ENCODE data around the gene TLR4. TPM values are rescaled to one million over a fixed set of nuclear protein-coding genes. Genes with fewer than 3 reads are reported as not detected.

The TLR4 gene
- total and polyA plus RNA-seq, 10 of the 15 experiments (the other 5 are each of a cell fraction or from before 2014, with no cell fraction given): 0.03 to 0.50 (median 0.16) TPM

DNA sequence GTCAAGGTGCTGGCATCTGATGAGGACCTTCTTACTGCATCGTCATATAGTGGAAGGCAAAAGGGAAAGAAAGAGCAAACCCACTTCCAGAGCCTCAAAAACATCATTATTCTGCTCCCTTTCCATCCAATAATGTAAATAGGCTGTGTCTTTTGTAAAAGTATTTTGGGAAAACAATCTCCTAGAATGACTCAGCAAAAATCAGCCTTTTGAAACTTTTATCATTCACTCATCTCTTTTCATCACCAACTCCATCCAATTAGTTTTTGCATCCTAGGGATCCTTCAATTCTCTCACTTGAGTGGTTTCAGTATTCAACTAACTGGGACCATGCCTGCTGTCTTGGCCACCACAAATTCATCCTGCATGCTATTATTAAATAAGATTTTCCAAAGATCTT is 39.8 kb upstream of the TLR4 start (continued):
- no peak for TF ChIP-seq JUND (IDR thresholded peaks at IDR 0.05; ENCODE audit: low read depth, low read length)
- TF ChIP-seq SUZ12 (IDR thresholded peaks at IDR 0.05; ENCODE audit: unreplicated experiment): no peak
- no peak for TF ChIP-seq GABPA (IDR thresholded peaks at IDR 0.05; ENCODE audit: low read depth)
- no peak for TF ChIP-seq RBBP5 (conservative IDR thresholded peaks at IDR 0.05)
- TF ChIP-seq MYB (IDR thresholded peaks at IDR 0.05; ENCODE audit: borderline replicate concordance, low read depth, low read length): no peak
- no peak for TF ChIP-seq POLR2AphosphoS5 (IDR thresholded peaks at IDR 0.05; ENCODE audit: low read length)
- TF ChIP-seq RFX5 (IDR thresholded peaks at IDR 0.05; ENCODE audit: low read depth, low read length): no peak
- no peak for TF ChIP-seq SRF (IDR thresholded peaks at IDR 0.05; ENCODE audit: low read depth in 2 of 2, low read length in 2 of 2)
- TF ChIP-seq SPI1 (IDR thresholded peaks at IDR 0.05; ENCODE audit: borderline replicate concordance, insufficient read depth, low read depth, low read length): no peak
- TF ChIP-seq EZH2 (IDR thresholded peaks at IDR 0.05; ENCODE audit: borderline replicate concordance, control insufficient read depth, low read depth, low read length): no peak
- TF ChIP-seq TBL1XR1 (IDR thresholded peaks at IDR 0.05; ENCODE audit: low read depth, low read length): no peak

- Histone ChIP-seq H4K20me1 (ENCODE audit: control insufficient read depth, insufficient read depth) (no peaks in the 10 kb centered on the region), H3K4me3 (no peak overlapping the region), H2AFZ (ENCODE audit: control insufficient read depth, low read depth, low read length) (no peak overlapping the region), H3K36me3 (ENCODE audit: control insufficient read depth in 2 of 2, insufficient read depth in 2 of 2, low read length in 1 of 2) (no peaks in the 10 kb centered on the region), H3K27ac (ENCODE audit: control insufficient read depth, insufficient read depth) (no peak overlapping the region), H3K9ac (ENCODE audit: control insufficient read depth, insufficient read depth, low read length) (no peak overlapping the region), H3K4me2 (ENCODE audit: control insufficient read depth, insufficient read depth) (no peak overlapping the region), H3K27me3 (replicated peaks in 1 of 2; ENCODE audit: control insufficient read depth in 2 of 2, insufficient read depth in 2 of 2, low read length in 1 of 2) (no peaks in the 10 kb centered on the region), H3K79me2 (ENCODE audit: control insufficient read depth, insufficient read depth, low read length) (no peaks in the 10 kb centered on the region), H3K4me1 (ENCODE audit: control insufficient read depth, insufficient read depth, low read length) (no peaks in the 10 kb centered on the region), H3K9me3 (replicated peaks; ENCODE audit: control insufficient read depth, insufficient read depth, low read length) (no peaks in the 10 kb centered on the region)
- in situ Hi-C loops (cut with MboI): no loop called here
- intact Hi-C loops (cut with micrococcal nuclease; ENCODE audit: unreplicated experiment): no loop called here
- no TSS peak for BruUV-seq (replicated peaks)
- FAIRE-seq (no peak), ATAC-seq (no peak), DNase-seq (ENCODE audit: low read depth, low spot score) (no peak)
- POLR2A ChIA-PET: no interaction called here
- WGBS (ENCODE audit: insufficient coverage, insufficient replicate concordance, low lambda C conversion rate, missing lambda C conversion rate): 17% methylated on average over 1 of the region's 1 CpG
- SMC1A ChIA-PET (ENCODE audit: uncharacterized antibody, unreplicated experiment): no interaction called here
- RAD21 ChIA-PET (ENCODE audit: unreplicated experiment): no interaction called here
- CTCF ChIA-PET: interaction anchor here (0.7 kb wide), 1 partner anchor 228 kb away, joined by 5 read pairs; no protein-coding TSS in a partner anchor
- no peak for TF ChIP-seq CBX5 (IDR thresholded peaks at IDR 0.05; ENCODE audit: low read depth)
- TF ChIP-seq BHLHE40 (IDR thresholded peaks at IDR 0.05; ENCODE audit: borderline replicate concordance in 1 of 2, low read depth in 2 of 2, low read length in 1 of 2): no peak
- no peak for TF ChIP-seq NR2C2 (IDR thresholded peaks at IDR 0.05; ENCODE audit: borderline replicate concordance, control insufficient read depth, insufficient read length, low read depth)
- TF ChIP-seq TCF12 (IDR thresholded peaks at IDR 0.05; ENCODE audit: low read depth, low read length): no peak
- TF ChIP-seq CEBPB (IDR thresholded peaks at IDR 0.05; ENCODE audit: borderline replicate concordance in 1 of 2, low read depth in 2 of 2, low read length in 2 of 2): no peak
- TF ChIP-seq PKNOX1 (IDR thresholded peaks at IDR 0.05): no peak
- no peak for TF ChIP-seq POLR2A (IDR thresholded peaks at IDR 0.05; ENCODE audit: low read depth, low read length)
- no peak for TF ChIP-seq RAD21 (IDR thresholded peaks at IDR 0.05; ENCODE audit: insufficient read depth, low read depth, low read length)
- no peak for TF ChIP-seq HDAC2 (IDR thresholded peaks at IDR 0.05)
- TF ChIP-seq POU2F2 (IDR thresholded peaks at IDR 0.05; ENCODE audit: borderline replicate concordance, low read depth, low read length): no peak
- TF ChIP-seq RAD51 (IDR thresholded peaks at IDR 0.05): no peak
- TF ChIP-seq MLLT1 (IDR thresholded peaks at IDR 0.05): no peak
- no peak for TF ChIP-seq HDGF (IDR thresholded peaks at IDR 0.05)
These were observed 38.4 kb upstream of the TLR4 start for GRCh38 chr9:117665601-117666385.

All from GM12878 (cell line).